Central memory CD8-positive, alpha-beta T cell (primary cell): ENCODE measurements around the gene NCOA1.
A peak's percentile ranks its signal among the peaks of the same experiment; 100 is the strongest.
"Not testable (repeated sequence)": the region's sequence is repeated elsewhere in the genome, so short reads cannot be mapped to it uniquely, and the experiment has no call there.

Experiments
- ATAC-seq: fragments of 150-1000 bp; cut with Tn5 transposase; replicated peaks from 2 replicates; pipeline ENCODE4 v1.10.0; 2022; ENCODE audit warnings: mild to moderate bottlenecking, moderate FRiP score, moderate number of reproducible peaks; ENCODE audit not compliant: poor library complexity, severe bottlenecking; ENCODE audit errors: extremely low read depth
- DNase-seq, 2 donors: peaks; one replicate each; pipeline ENCODE4 v3.0.0; 2021; ENCODE audit warnings: low spot score in 2 of 2
- H3K27ac Mint-ChIP-seq: one replicate; pipeline ENCODE4 v1.8.0; 2022; ENCODE audit warnings: low read depth, mild to moderate bottlenecking, moderate library complexity, mixed read lengths
- H3K27me3 Mint-ChIP-seq: one replicate; pipeline ENCODE4 v1.8.0; 2022; ENCODE audit warnings: mixed read lengths
- H3K36me3 Mint-ChIP-seq: one replicate; pipeline ENCODE4 v1.8.0; 2022; ENCODE audit warnings: mild to moderate bottlenecking, moderate library complexity, mixed read lengths; ENCODE audit not compliant: insufficient read depth
- H3K4me1 Mint-ChIP-seq: one replicate; pipeline ENCODE4 v1.8.0; 2022; ENCODE audit warnings: mixed read lengths
- H3K4me3 Mint-ChIP-seq: one replicate; pipeline ENCODE4 v1.8.0; 2022; ENCODE audit warnings: mild to moderate bottlenecking, moderate library complexity, mixed read lengths
- H3K9me3 Mint-ChIP-seq: one replicate; pipeline ENCODE4 v1.8.0; 2022; ENCODE audit warnings: mixed read lengths

NCOA1 gene

GRCh38 chr2:24539258-24539657 lies 48.2 kb downstream of the NCOA1 start:
- H3K9me3 Mint-ChIP-seq = no peaks in the 10 kb centered on the region
- ATAC-seq = no peak
- no peak overlapping the region for H3K27ac Mint-ChIP-seq
- H3K4me3 Mint-ChIP-seq = no peak overlapping the region
- DNase-seq = no peak
- H3K36me3 Mint-ChIP-seq = peaks cover 5% of the 10 kb centered on the region
- peaks cover 73% of the 10 kb centered on the region for H3K4me1 Mint-ChIP-seq
- no peaks in the 10 kb centered on the region for H3K27me3 Mint-ChIP-seq

GRCh38 chr2:24540011-24540477 lies 49.0 kb downstream of the NCOA1 start:
- Mint-ChIP-seq H3K27me3 (no peaks in the 10 kb centered on the region), H3K27ac (no peak overlapping the region), H3K4me3 (no peak overlapping the region), H3K36me3 (peaks cover 5% of the 10 kb centered on the region), H3K9me3 (no peaks in the 10 kb centered on the region), H3K4me1 (peaks cover 73% of the 10 kb centered on the region)
- DNase-seq (no peak), ATAC-seq (no peak)

- Mint-ChIP-seq H3K27ac (peak overlapping the region; percentile 8), H3K36me3 (peaks cover 3% of the 10 kb centered on the region), H3K9me3 (no peaks in the 10 kb centered on the region), H3K4me3 (no peak overlapping the region), H3K4me1 (peaks cover 62% of the 10 kb centered on the region), H3K27me3 (no peaks in the 10 kb centered on the region)
- ATAC-seq = no peak
- DNase-seq = no peak
These were observed 50.6 kb downstream of the NCOA1 start for GRCh38 chr2:24541621-24542020.

GRCh38 chr2:24542269-24542872 lies 51.3 kb downstream of the NCOA1 start:
- H3K27me3 Mint-ChIP-seq = no peaks in the 10 kb centered on the region
- H3K4me1 Mint-ChIP-seq = peaks cover 56% of the 10 kb centered on the region

GRCh38 chr2:24543252-24543651 lies 52.2 kb downstream of the NCOA1 start:
- no peak for DNase-seq
- H3K4me1 Mint-ChIP-seq = peaks cover 60% of the 10 kb centered on the region

More at GRCh38 chr2:24542269-24542872, 51.3 kb downstream of the NCOA1 start:
- Mint-ChIP-seq H3K4me3 (no peak overlapping the region), H3K9me3 (no peaks in the 10 kb centered on the region), H3K27ac (peak overlapping the region; percentile 8), H3K36me3 (peaks cover 2% of the 10 kb centered on the region)
- ATAC-seq (no peak), DNase-seq (no peak)

GRCh38 chr2:24544456-24545115 lies 53.5 kb downstream of the NCOA1 start:
- peak overlapping the region; percentile 17 for H3K4me3 Mint-ChIP-seq
- peaks cover 55% of the 10 kb centered on the region for H3K4me1 Mint-ChIP-seq
- no peaks in the 10 kb centered on the region for H3K9me3 Mint-ChIP-seq
- ATAC-seq (no peak), DNase-seq (no peak)
- H3K27me3 Mint-ChIP-seq = no peaks in the 10 kb centered on the region
- H3K27ac Mint-ChIP-seq = peak overlapping the region; percentile 26
- H3K36me3 Mint-ChIP-seq = peaks cover 4% of the 10 kb centered on the region

More at GRCh38 chr2:24543252-24543651, 52.2 kb downstream of the NCOA1 start:
- H3K9me3 Mint-ChIP-seq = no peaks in the 10 kb centered on the region
- H3K27me3 Mint-ChIP-seq = no peaks in the 10 kb centered on the region
- H3K36me3 Mint-ChIP-seq = peaks cover 3% of the 10 kb centered on the region
- no peak overlapping the region for H3K4me3 Mint-ChIP-seq
- no peak for ATAC-seq
- peak overlapping the region; percentile 26 for H3K27ac Mint-ChIP-seq

GRCh38 chr2:24546669-24547068 lies 55.6 kb downstream of the NCOA1 start:
- ATAC-seq = no peak
- Mint-ChIP-seq H3K9me3 (peaks cover 6% of the 10 kb centered on the region), H3K27ac (no peak overlapping the region), H3K4me3 (no peak overlapping the region), H3K4me1 (peaks cover 53% of the 10 kb centered on the region), H3K36me3 (peaks cover 3% of the 10 kb centered on the region), H3K27me3 (no peaks in the 10 kb centered on the region)
- no peak for DNase-seq

- H3K27ac Mint-ChIP-seq = no peak overlapping the region
- peaks cover 55% of the 10 kb centered on the region for H3K4me1 Mint-ChIP-seq
- no peak for DNase-seq
These were observed 57.0 kb downstream of the NCOA1 start for GRCh38 chr2:24548058-24548457.

GRCh38 chr2:24550301-24550700 lies 59.2 kb downstream of the NCOA1 start:
- H3K36me3 Mint-ChIP-seq, H3K27me3 Mint-ChIP-seq, H3K4me3 Mint-ChIP-seq, H3K9me3 Mint-ChIP-seq, DNase-seq, ATAC-seq: not testable (repeated sequence)
- Mint-ChIP-seq H3K4me1 (peaks cover 50% of the 10 kb centered on the region), H3K27ac (peak overlapping the region; percentile 0)

More at GRCh38 chr2:24548058-24548457, 57.0 kb downstream of the NCOA1 start:
- Mint-ChIP-seq H3K36me3 (peaks cover 3% of the 10 kb centered on the region), H3K4me3 (no peak overlapping the region), H3K27me3 (no peaks in the 10 kb centered on the region), H3K9me3 (peaks cover 6% of the 10 kb centered on the region)
- ATAC-seq = no peak

GRCh38 chr2:24551016-24551415 lies 60.0 kb downstream of the NCOA1 start:
- Mint-ChIP-seq H3K9me3 (peaks cover 8% of the 10 kb centered on the region), H3K4me1 (peaks cover 52% of the 10 kb centered on the region), H3K4me3 (no peak overlapping the region), H3K27me3 (no peaks in the 10 kb centered on the region), H3K36me3 (peaks cover 7% of the 10 kb centered on the region), H3K27ac (no peak overlapping the region)
- DNase-seq (no peak), ATAC-seq (no peak)

- Mint-ChIP-seq H3K27ac (no peak overlapping the region), H3K9me3 (peaks cover 11% of the 10 kb centered on the region), H3K4me3 (no peak overlapping the region), H3K27me3 (no peaks in the 10 kb centered on the region), H3K4me1 (peaks cover 62% of the 10 kb centered on the region), H3K36me3 (peaks cover 7% of the 10 kb centered on the region)
- ATAC-seq = no peak
- no peak for DNase-seq
These were observed 61.8 kb downstream of the NCOA1 start for GRCh38 chr2:24552836-24553235.

GRCh38 chr2:24558781-24559472 lies 67.9 kb downstream of the NCOA1 start:
- no peaks in the 10 kb centered on the region for H3K27me3 Mint-ChIP-seq
- DNase-seq (no peak), ATAC-seq (no peak)
- H3K4me1 Mint-ChIP-seq = peaks cover 76% of the 10 kb centered on the region
- no peak overlapping the region for H3K4me3 Mint-ChIP-seq
- H3K27ac Mint-ChIP-seq = peak overlapping the region; percentile 16
- H3K9me3 Mint-ChIP-seq = peaks cover 5% of the 10 kb centered on the region
- H3K36me3 Mint-ChIP-seq = peaks cover 4% of the 10 kb centered on the region
